ENCODE data around the gene CD48. TPM values are rescaled to one million over a fixed set of nuclear protein-coding genes. Genes with fewer than 3 reads are reported as not detected.

The CD48 gene
- polyA plus RNA-seq, 1 of the 3 experiments (the other 2 are of a cell fraction): not detected

GRCh38 chr1:160743266-160743665 is 31.6 kb upstream of the CD48 start (continued):
- TF ChIP-seq, protein P1, sequence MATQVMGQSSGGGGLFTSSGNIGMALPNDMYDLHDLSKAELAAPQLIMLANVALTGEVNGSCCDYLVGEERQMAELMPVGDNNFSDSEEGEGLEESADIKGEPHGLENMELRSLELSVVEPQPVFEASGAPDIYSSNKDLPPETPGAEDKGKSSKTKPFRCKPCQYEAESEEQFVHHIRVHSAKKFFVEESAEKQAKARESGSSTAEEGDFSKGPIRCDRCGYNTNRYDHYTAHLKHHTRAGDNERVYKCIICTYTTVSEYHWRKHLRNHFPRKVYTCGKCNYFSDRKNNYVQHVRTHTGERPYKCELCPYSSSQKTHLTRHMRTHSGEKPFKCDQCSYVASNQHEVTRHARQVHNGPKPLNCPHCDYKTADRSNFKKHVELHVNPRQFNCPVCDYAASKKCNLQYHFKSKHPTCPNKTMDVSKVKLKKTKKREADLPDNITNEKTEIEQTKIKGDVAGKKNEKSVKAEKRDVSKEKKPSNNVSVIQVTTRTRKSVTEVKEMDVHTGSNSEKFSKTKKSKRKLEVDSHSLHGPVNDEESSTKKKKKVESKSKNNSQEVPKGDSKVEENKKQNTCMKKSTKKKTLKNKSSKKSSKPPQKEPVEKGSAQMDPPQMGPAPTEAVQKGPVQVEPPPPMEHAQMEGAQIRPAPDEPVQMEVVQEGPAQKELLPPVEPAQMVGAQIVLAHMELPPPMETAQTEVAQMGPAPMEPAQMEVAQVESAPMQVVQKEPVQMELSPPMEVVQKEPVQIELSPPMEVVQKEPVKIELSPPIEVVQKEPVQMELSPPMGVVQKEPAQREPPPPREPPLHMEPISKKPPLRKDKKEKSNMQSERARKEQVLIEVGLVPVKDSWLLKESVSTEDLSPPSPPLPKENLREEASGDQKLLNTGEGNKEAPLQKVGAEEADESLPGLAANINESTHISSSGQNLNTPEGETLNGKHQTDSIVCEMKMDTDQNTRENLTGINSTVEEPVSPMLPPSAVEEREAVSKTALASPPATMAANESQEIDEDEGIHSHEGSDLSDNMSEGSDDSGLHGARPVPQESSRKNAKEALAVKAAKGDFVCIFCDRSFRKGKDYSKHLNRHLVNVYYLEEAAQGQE (IDR thresholded peaks at IDR 0.05; ENCODE audit: low read depth, low read length): no peak
- TF ChIP-seq CHD2 (IDR thresholded peaks at IDR 0.05; ENCODE audit: low read length, partially characterized antibody): no peak

DNA sequence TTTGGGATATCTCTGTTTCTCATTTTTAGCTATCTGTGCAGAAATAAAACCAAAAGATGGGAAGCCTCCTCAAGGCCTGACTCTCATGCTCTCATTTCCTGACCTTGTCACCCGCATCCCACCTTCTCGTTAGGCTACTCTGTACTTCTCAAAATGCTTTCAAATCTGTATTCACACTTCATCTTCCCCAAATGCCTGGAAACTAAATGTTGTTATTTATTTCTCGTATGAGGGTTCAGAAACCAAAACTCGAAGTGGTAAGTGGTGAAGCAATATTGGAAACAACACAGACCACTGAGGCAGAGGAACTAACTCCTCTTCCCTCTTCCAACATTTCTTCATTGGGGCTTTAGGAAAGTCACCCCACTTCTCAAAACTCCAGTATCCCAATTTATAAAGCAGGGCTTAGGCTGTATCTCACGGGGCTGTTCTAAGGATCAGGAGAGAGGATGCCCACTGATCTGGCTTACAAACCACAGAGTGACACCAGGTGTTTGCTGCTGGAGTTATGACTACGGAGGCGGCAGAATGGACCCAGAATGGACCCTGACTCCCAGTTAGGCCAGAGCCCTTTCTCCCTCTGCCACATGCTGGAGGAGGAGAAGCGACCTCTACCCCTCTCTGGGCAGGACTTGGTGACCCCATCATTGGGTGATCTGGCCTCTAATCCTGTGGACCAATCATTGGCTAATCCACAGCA is 31.0 kb upstream of the CD48 start:
- TF ChIP-seq, protein P2, sequence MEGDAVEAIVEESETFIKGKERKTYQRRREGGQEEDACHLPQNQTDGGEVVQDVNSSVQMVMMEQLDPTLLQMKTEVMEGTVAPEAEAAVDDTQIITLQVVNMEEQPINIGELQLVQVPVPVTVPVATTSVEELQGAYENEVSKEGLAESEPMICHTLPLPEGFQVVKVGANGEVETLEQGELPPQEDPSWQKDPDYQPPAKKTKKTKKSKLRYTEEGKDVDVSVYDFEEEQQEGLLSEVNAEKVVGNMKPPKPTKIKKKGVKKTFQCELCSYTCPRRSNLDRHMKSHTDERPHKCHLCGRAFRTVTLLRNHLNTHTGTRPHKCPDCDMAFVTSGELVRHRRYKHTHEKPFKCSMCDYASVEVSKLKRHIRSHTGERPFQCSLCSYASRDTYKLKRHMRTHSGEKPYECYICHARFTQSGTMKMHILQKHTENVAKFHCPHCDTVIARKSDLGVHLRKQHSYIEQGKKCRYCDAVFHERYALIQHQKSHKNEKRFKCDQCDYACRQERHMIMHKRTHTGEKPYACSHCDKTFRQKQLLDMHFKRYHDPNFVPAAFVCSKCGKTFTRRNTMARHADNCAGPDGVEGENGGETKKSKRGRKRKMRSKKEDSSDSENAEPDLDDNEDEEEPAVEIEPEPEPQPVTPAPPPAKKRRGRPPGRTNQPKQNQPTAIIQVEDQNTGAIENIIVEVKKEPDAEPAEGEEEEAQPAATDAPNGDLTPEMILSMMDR (IDR thresholded peaks at IDR 0.05): no peak
- TF ChIP-seq PBX3 (IDR thresholded peaks at IDR 0.05): no peak
- no peak for TF ChIP-seq JUND (IDR thresholded peaks at IDR 0.05)
- TF ChIP-seq FOXJ3 (CRISPR knock-in tag; IDR thresholded peaks at IDR 0.05): no peak
- no peak for TF ChIP-seq NFIC (IDR thresholded peaks at IDR 0.05; ENCODE audit: borderline replicate concordance)
- no peak for TF ChIP-seq RCOR1 (IDR thresholded peaks at IDR 0.05; ENCODE audit: low read length)
- no peak for TF ChIP-seq GABPA (IDR thresholded peaks at IDR 0.05; ENCODE audit: low read depth)
- no peak for TF ChIP-seq POLR2AphosphoS5 (IDR thresholded peaks at IDR 0.05; ENCODE audit: low read depth, low read length)
- no peak for TF ChIP-seq ZBTB33 (IDR thresholded peaks at IDR 0.05; ENCODE audit: borderline replicate concordance, low read depth)
- no peak for DNase-seq
- CTCF ChIA-PET: no interaction called here
- no peak overlapping the region for H3K4me2 ChIP-seq
- no peaks in the 10 kb centered on the region for H3K4me1 ChIP-seq (ENCODE audit: control insufficient read depth in 1 of 2, insufficient read depth in 2 of 2, low read depth in 1 of 2, low read length in 1 of 2)
- WGBS (ENCODE audit: low lambda C conversion rate): 9% methylated on average over 5 of the region's 8 CpGs
- no peak overlapping the region for H3K27ac ChIP-seq (ENCODE audit: low read depth in 2 of 2, low read length in 1 of 2)
- H3K36me3 ChIP-seq (replicated peaks in 1 of 2; ENCODE audit: control insufficient read depth in 1 of 2, insufficient read depth in 2 of 2, low read length in 1 of 2): no peaks in the 10 kb centered on the region
- no peaks in the 10 kb centered on the region for H3K79me2 ChIP-seq (ENCODE audit: insufficient read depth)
- H4K20me1 ChIP-seq (ENCODE audit: insufficient read depth): no peaks in the 10 kb centered on the region
- POLR2A ChIA-PET: no interaction called here
- no peaks in the 10 kb centered on the region for H3F3A ChIP-seq (replicated peaks; ENCODE audit: insufficient read depth)
- peaks cover 6% of the 10 kb centered on the region; the same call in 1 of the 2 replicates for H3K27me3 ChIP-seq (ENCODE audit: insufficient read depth)
- no peak overlapping the region for H3K4me3 ChIP-seq (ENCODE audit: low read depth in 2 of 2, low read length in 1 of 2)
- H3K9me3 ChIP-seq: no peaks in the 10 kb centered on the region
- H3K9me2 ChIP-seq: no peaks in the 10 kb centered on the region
- H2AFZ ChIP-seq (ENCODE audit: low read depth): no peak overlapping the region; the same call in 1 of the 2 replicates
- no peak overlapping the region for H3K9ac ChIP-seq
